ENCODE results near the gene RAET1L. TPM values are rescaled to one million over a fixed set of nuclear protein-coding genes. Genes with fewer than 3 reads are reported as not detected.

RAET1L gene
- polyA plus RNA-seq, 3 donors, result not detected

DNA sequence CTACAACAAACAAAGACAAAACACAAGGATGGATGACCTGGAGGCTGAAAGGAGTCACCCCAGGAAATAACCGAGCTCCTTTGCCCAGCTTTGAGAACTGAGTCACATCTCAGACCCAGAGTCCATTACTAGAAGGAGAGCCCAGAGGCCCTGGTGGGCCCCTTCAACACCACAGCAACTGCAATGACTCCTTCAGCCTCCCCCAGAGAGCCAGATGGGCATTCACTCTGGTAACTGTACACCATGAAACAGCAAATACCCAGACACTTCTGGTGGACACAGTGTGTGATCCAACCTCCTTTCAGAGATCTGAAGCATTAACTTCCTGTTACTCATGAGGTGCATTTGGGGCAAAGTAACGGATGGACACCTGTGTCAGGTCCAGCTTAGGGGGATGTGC lies 22.6 kb downstream of the RAET1L start:
- H3K27me3 Mint-ChIP-seq (ENCODE audit: low read depth in 3 of 3), result peaks cover 42 to 51% (median 42%) of the 10 kb centered on the region in 3 donors
- no peak overlapping the region for H3K4me3 ChIP-seq (replicated peaks in 1 of 3; ENCODE audit: low read depth in 2 of 3, low read length in 3 of 3)
- H3K27ac Mint-ChIP-seq, result no peak overlapping the region
- TF ChIP-seq CTCF (IDR thresholded peaks at IDR 0.05), result no peak
- no peaks in the 10 kb centered on the region for H3K36me3 Mint-ChIP-seq
- H3K79me2 ChIP-seq (ENCODE audit: insufficient read depth, low read length), result no peaks in the 10 kb centered on the region
- no peak overlapping the region for H3K4me2 ChIP-seq (replicated peaks; ENCODE audit: extremely low read depth, low read length, poor library complexity, severe bottlenecking)
- no peaks in the 10 kb centered on the region for H4K20me1 ChIP-seq (ENCODE audit: insufficient read depth, low read length)
- no peaks in the 10 kb centered on the region for H3K9me3 ChIP-seq (replicated peaks in 1 of 2; ENCODE audit: control insufficient read depth in 1 of 2, insufficient read depth in 1 of 2, low read length in 2 of 2)
- H2AFZ ChIP-seq (ENCODE audit: insufficient read depth, low read depth, low read length, poor library complexity, severe bottlenecking), result no peak overlapping the region
- H3K4me1 Mint-ChIP-seq, result peaks cover 16% of the 10 kb centered on the region
- H3K9ac ChIP-seq (ENCODE audit: insufficient read depth, low read length, poor library complexity, severe bottlenecking), result no peak overlapping the region
- WGBS (ENCODE audit: insufficient coverage), result 100% methylated on average over 1 of the region's 2 CpGs
- no peak overlapping the region for H3K27ac ChIP-seq (ENCODE audit: low read depth in 1 of 2, low read length in 2 of 2)
- peaks cover 10 to 19% of the 10 kb centered on the region in 2 donors for H3K4me1 ChIP-seq (ENCODE audit: control insufficient read depth in 1 of 2, insufficient read depth in 2 of 2, low read length in 2 of 2)
- no peaks in the 10 kb centered on the region for H3K36me3 ChIP-seq (replicated peaks in 1 of 2; ENCODE audit: control insufficient read depth in 1 of 2, insufficient read depth in 2 of 2, low read length in 2 of 2)
- no peak for DNase-seq
- H3K27me3 ChIP-seq (ENCODE audit: control insufficient read depth in 2 of 2, insufficient read depth in 2 of 2, low read length in 2 of 2), result peaks cover 3 to 45% of the 10 kb centered on the region in 2 donors
- H3K9me3 Mint-ChIP-seq, result peaks cover 0 to 6% (median 0%) of the 10 kb centered on the region in 7 donors
- H3K4me3 Mint-ChIP-seq, result no peak overlapping the region
- intact Hi-C loops (cut with micrococcal nuclease), result no loop called here

GRCh38 chr6:150001295-150002008 lies 23.9 kb downstream of the RAET1L start:
- H3K27ac ChIP-seq (ENCODE audit: low read depth in 1 of 2, low read length in 2 of 2), result no peak overlapping the region
- no peak overlapping the region for H3K4me2 ChIP-seq (replicated peaks; ENCODE audit: extremely low read depth, low read length, poor library complexity, severe bottlenecking)
- Mint-ChIP-seq H3K27ac (peak overlapping the region in 1 of 7 donors; percentile 21), H3K9me3 (peaks cover 0 to 5% (median 0%) of the 10 kb centered on the region in 7 donors), H3K4me3 (no peak overlapping the region), H3K4me1 (peaks cover 12% of the 10 kb centered on the region), H3K27me3 (ENCODE audit: low read depth in 3 of 3) (peaks cover 39 to 50% (median 40%) of the 10 kb centered on the region in 3 donors), H3K36me3 (no peaks in the 10 kb centered on the region)
- no peak for DNase-seq
- intact Hi-C loops (cut with micrococcal nuclease), result no loop called here
- no peak overlapping the region for H3K4me3 ChIP-seq (replicated peaks in 1 of 3; ENCODE audit: low read depth in 2 of 3, low read length in 3 of 3)
- H3K9me3 ChIP-seq (replicated peaks in 1 of 2; ENCODE audit: control insufficient read depth in 1 of 2, insufficient read depth in 1 of 2, low read length in 2 of 2), result no peaks in the 10 kb centered on the region
- no peak overlapping the region for H2AFZ ChIP-seq (ENCODE audit: insufficient read depth, low read depth, low read length, poor library complexity, severe bottlenecking)
- no peaks in the 10 kb centered on the region for H4K20me1 ChIP-seq (ENCODE audit: insufficient read depth, low read length)
- no CpG with 5 or more reads among the region's 3 CpGs for WGBS (ENCODE audit: insufficient coverage)
- peaks cover 10 to 19% of the 10 kb centered on the region in 2 donors for H3K4me1 ChIP-seq (ENCODE audit: control insufficient read depth in 1 of 2, insufficient read depth in 2 of 2, low read length in 2 of 2)
- TF ChIP-seq CTCF (IDR thresholded peaks at IDR 0.05), result no peak
- peaks cover 7 to 49% of the 10 kb centered on the region in 2 donors for H3K27me3 ChIP-seq (ENCODE audit: control insufficient read depth in 2 of 2, insufficient read depth in 2 of 2, low read length in 2 of 2)
- H3K9ac ChIP-seq (ENCODE audit: insufficient read depth, low read length, poor library complexity, severe bottlenecking), result no peak overlapping the region
- H3K36me3 ChIP-seq (replicated peaks in 1 of 2; ENCODE audit: control insufficient read depth in 1 of 2, insufficient read depth in 2 of 2, low read length in 2 of 2), result no peaks in the 10 kb centered on the region
- H3K79me2 ChIP-seq (ENCODE audit: insufficient read depth, low read length), result no peaks in the 10 kb centered on the region
